Activated gamma-delta T cell treated with anti-CD3 and anti-CD28 coated beads, Interleukin-2, amount 50 U/mL, for 16 hours (primary cell): Measurements from ENCODE around the gene PCIF1.
"Not testable (repeated sequence)": the region's sequence is repeated elsewhere in the genome, so short reads cannot be mapped to it uniquely, and the experiment has no call there.

Experiments
- DNase-seq: peaks from one replicate; pipeline ENCODE4 v3.0.0-alpha.2; 2020; ENCODE audit warnings: low read depth

Gene PCIF1

DNA sequence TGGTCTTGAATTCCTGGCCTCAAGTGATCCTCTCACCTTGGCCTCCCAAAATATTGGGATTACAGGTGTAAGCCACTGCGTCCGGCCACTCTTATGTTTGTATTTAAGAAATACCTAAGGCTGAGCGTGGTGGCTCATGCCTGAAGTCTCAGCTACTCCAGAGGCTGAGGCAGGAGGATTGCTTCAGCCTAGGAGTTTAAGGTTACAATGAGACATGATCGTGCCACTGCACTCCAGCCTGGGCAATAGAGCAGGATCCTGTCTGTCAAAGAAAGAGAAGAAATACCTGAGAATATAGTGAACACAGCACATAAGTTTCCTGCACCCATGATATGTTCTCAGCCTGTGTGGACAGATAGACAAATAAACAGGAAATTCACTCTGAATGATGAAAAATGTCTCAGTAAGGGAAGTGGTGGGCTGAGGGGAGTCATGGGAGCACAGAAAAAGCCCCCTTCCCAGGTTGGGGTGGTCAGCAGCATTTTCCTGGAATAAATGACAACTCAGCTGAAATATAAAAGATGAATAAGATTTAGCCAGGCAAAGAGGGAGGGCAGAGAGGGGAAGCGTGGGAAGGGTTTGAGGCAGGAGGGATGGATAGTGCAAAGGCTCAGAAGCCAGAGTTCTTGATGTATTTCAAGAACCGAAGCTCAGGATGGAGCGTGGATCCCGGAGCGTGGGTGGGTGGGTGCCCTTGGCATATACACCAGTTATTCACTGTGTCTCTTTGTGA lies 60.4 kb downstream of the PCIF1 start:
- no peak for DNase-seq

GRCh38 chr20:45995495-45996097 lies 61.1 kb downstream of the PCIF1 start:
- not testable (repeated sequence) for DNase-seq

DNA sequence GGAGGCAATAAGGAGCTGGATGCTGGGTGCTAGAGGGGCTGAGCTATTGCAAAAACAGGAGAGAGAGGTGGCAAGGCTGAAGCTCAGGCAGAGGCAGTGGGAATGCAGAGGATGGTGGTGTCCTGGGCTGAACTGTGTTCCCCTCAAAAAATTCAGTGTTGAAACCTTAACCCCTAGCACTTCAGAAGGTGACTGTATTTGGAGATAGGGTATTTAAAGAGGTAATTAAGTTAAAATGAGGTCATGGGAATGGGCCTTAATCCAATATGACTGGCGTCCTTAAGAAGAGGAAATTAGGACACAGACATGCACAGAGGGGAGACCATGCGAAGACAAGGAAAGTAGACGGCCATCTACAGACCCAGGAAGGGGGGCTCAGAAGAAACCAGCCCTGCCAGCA lies 62.7 kb downstream of the PCIF1 start:
- DNase-seq, result no peak
